GM12872 (cell line): ENCODE data around the gene NOX4.

Experiments used
- CTCF ChIP-seq: IDR thresholded peaks from 3 replicates; pipeline ENCODE4 v1.5.1; 2011; ENCODE audit warnings: low read depth, mild to moderate bottlenecking, low read length, moderate library complexity; ENCODE audit not compliant: insufficient read depth

Gene NOX4

GRCh38 chr11:89490981-89491690 lies at the start of gene NOX4:
TSS of gene NOX4 (minus strand) at chr11:89491375. CDS start at chr11:89491246, 129 bp downstream.
- TF ChIP-seq CTCF = no peak

- TF ChIP-seq CTCF = no peak
Measured at GRCh38 chr11:89540826-89541225, 49.7 kb upstream of the NOX4 start.

DNA sequence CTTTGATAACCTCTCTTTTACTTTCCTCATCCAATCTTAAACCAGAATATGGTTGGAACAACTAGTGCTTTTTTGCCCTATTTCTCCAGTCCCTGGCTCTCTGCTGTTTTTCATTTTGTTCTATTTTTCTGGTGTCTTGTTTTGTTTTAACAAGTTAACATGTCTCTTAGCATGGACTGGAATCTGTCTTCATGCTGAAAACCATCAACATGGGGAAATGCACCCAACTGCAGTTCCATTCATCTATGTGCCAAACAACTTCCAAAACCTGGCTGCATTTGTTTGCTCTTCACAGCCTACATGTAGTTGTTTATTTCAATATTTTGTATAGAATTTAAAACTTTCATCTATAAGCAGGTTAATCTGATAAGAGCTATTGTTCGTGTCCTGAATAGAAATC lies 46.8 kb upstream of the NOX4 start:
- TF ChIP-seq CTCF = no peak

DNA sequence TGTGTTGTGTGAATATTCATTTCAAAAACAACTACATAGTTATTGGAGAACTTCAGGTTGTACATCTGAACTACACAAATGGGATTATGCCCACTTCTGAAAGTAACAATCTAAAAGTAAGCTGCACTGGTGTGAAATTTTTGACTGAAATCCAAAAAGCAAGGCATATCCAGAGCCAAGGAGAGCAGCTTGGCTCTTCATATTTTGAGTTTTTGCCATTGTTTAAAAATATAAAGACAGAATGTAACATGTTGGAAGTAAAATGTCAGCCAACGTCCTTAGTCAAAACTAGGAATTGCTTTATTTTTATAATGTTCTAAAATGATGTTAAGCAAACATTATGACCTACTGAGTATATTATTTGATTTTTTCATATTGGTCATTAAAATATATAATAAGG lies 45.8 kb upstream of the NOX4 start:
- TF ChIP-seq CTCF = no peak

GRCh38 chr11:89535221-89535620 lies 44.0 kb upstream of the NOX4 start:
- no peak for TF ChIP-seq CTCF

- TF ChIP-seq CTCF = no peak
Measured at GRCh38 chr11:89529626-89530380, 38.6 kb upstream of the NOX4 start.

GRCh38 chr11:89521792-89522191 lies 30.6 kb upstream of the NOX4 start:
- no peak for TF ChIP-seq CTCF
